GM21786 (cell line): ENCODE data around the gene CRLF1.

Experiments
- ATAC-seq: cut with Tn5 transposase; IDR thresholded peaks from one replicate; pipeline ENCODE4 v1.9.1; 2021; ENCODE audit not compliant: unreplicated experiment

The CRLF1 gene

GRCh38 chr19:18606281-18607225 lies at the start of gene CRLF1:
CRLF1 (minus strand) TSS chr19:18606799; CDS start chr19:18606656, 143 bp downstream.
- ATAC-seq: no peak

GRCh38 chr19:18655173-18655844 lies 48.7 kb upstream of the CRLF1 start:
- no peak for ATAC-seq

- no peak for ATAC-seq
Observed at GRCh38 chr19:18654469-18654868, 47.9 kb upstream of the CRLF1 start.

- no peak for ATAC-seq
Observed at GRCh38 chr19:18653853-18654252, 47.3 kb upstream of the CRLF1 start.

- ATAC-seq: no peak
Observed at GRCh38 chr19:18651733-18652132, 45.1 kb upstream of the CRLF1 start.

- ATAC-seq: no peak
Observed at GRCh38 chr19:18651300-18651699, 44.7 kb upstream of the CRLF1 start.

- ATAC-seq: no peak
Observed at GRCh38 chr19:18650468-18651041, 44.0 kb upstream of the CRLF1 start.

GRCh38 chr19:18650021-18650390 lies 43.4 kb upstream of the CRLF1 start:
- ATAC-seq: no peak

- no peak for ATAC-seq
Observed at GRCh38 chr19:18649371-18650020, 42.9 kb upstream of the CRLF1 start.

- no peak for ATAC-seq
Observed at GRCh38 chr19:18648973-18649315, 42.3 kb upstream of the CRLF1 start.

- no peak for ATAC-seq
Observed at GRCh38 chr19:18647807-18648206, 41.2 kb upstream of the CRLF1 start.

- no peak for ATAC-seq
Observed at GRCh38 chr19:18647371-18647767, 40.8 kb upstream of the CRLF1 start.

- ATAC-seq: no peak
Observed at GRCh38 chr19:18646535-18647370, 40.2 kb upstream of the CRLF1 start.

- ATAC-seq: no peak
Observed at GRCh38 chr19:18645035-18645511, 38.5 kb upstream of the CRLF1 start.

- no peak for ATAC-seq
Observed at GRCh38 chr19:18644196-18645034, 37.8 kb upstream of the CRLF1 start.

GRCh38 chr19:18639706-18640243 lies 33.2 kb upstream of the CRLF1 start:
- no peak for ATAC-seq

GRCh38 chr19:18637673-18638630 lies 31.4 kb upstream of the CRLF1 start:
- no peak for ATAC-seq

- no peak for ATAC-seq
Observed at GRCh38 chr19:18636969-18637629, 30.5 kb upstream of the CRLF1 start, which contains the start of gene KLHL26. KLHL26 (plus strand) TSS chr19:18637028; CDS start chr19:18637055, 27 bp downstream.
